GM18951 (cell line): Measurements from ENCODE around the gene KLHDC9.

Source experiments
- POLR2A ChIP-seq: IDR thresholded peaks from 4 replicates; pipeline ENCODE4 v1.6.1; 2011; ENCODE audit warnings: mild to moderate bottlenecking; ENCODE audit not compliant: insufficient read length, insufficient read depth; ENCODE audit errors: extremely low read depth
- in situ Hi-C: fragments of 300-500 bp; cut with MboI; formaldehyde crosslinking; loops from one replicate; pipeline ENCODE4 v1.12.0; 2022; ENCODE audit warnings: low sequenced_read_pairs, mixed read lengths, inconsistent platforms; ENCODE audit not compliant: unreplicated experiment

The KLHDC9 gene

GRCh38 chr1:161082996-161083747 lies 15.0 kb upstream of the KLHDC9 start:
- in situ Hi-C loops = no loop called here
- no peak for TF ChIP-seq POLR2A

- no peak for TF ChIP-seq POLR2A
- in situ Hi-C loops = no loop called here
These were observed 14.2 kb upstream of the KLHDC9 start for GRCh38 chr1:161083748-161084596.

- in situ Hi-C loops = no loop called here
- TF ChIP-seq POLR2A = no peak
These were observed 13.6 kb upstream of the KLHDC9 start for GRCh38 chr1:161084597-161084988.

GRCh38 chr1:161085165-161085564 lies 13.0 kb upstream of the KLHDC9 start:
- in situ Hi-C loops = no loop called here
- TF ChIP-seq POLR2A = no peak

GRCh38 chr1:161086457-161086856 lies 11.7 kb upstream of the KLHDC9 start:
- in situ Hi-C loops = no loop called here
- TF ChIP-seq POLR2A = no peak

- in situ Hi-C loops = no loop called here
These were observed 9.5 kb upstream of the KLHDC9 start for GRCh38 chr1:161088587-161089110.

GRCh38 chr1:161089251-161089924 lies 8.8 kb upstream of the KLHDC9 start, which contains the start of gene NECTIN4:
Gene NECTIN4 (minus strand): TSS chr1:161089558. CDS start chr1:161089296, 262 bp downstream.
- in situ Hi-C loops = no loop called here
- no peak for TF ChIP-seq POLR2A

More at GRCh38 chr1:161088587-161089110, 9.5 kb upstream of the KLHDC9 start:
- no peak for TF ChIP-seq POLR2A

- in situ Hi-C loops = no loop called here
- no peak for TF ChIP-seq POLR2A
These were observed 8.2 kb upstream of the KLHDC9 start for GRCh38 chr1:161089938-161090337.

GRCh38 chr1:161090617-161091016 lies 7.5 kb upstream of the KLHDC9 start:
- TF ChIP-seq POLR2A = no peak
- in situ Hi-C loops = no loop called here

- no peak for TF ChIP-seq POLR2A
- in situ Hi-C loops = no loop called here
These were observed 7.1 kb upstream of the KLHDC9 start for GRCh38 chr1:161091093-161091492.

- no peak for TF ChIP-seq POLR2A
- in situ Hi-C loops = no loop called here
These were observed 6.2 kb upstream of the KLHDC9 start for GRCh38 chr1:161091796-161092507.

GRCh38 chr1:161092621-161093028 lies 5.5 kb upstream of the KLHDC9 start:
- no peak for TF ChIP-seq POLR2A
- in situ Hi-C loops = no loop called here

- in situ Hi-C loops = no loop called here
These were observed 3.7 kb upstream of the KLHDC9 start for GRCh38 chr1:161094481-161094880.

GRCh38 chr1:161095230-161095629 lies 2.9 kb upstream of the KLHDC9 start:
- no peak for TF ChIP-seq POLR2A
- in situ Hi-C loops = no loop called here

More at GRCh38 chr1:161094481-161094880, 3.7 kb upstream of the KLHDC9 start:
- TF ChIP-seq POLR2A = no peak
